ENCODE measurements around the gene WFDC2.

Gene WFDC2

GRCh38 chr20:45509091-45509490, 39.5 kb downstream of the WFDC2 start:
- no peak overlapping the region for H3K4me3 ChIP-seq (ENCODE audit: low read depth, low read length)
- TF ChIP-seq CTCF (IDR thresholded peaks at IDR 0.05; ENCODE audit: low read depth, low read length), result no peak

GRCh38 chr20:45510242-45510862, 40.8 kb downstream of the WFDC2 start:
- TF ChIP-seq CTCF (IDR thresholded peaks at IDR 0.05; ENCODE audit: low read depth, low read length), result no peak
- no peak overlapping the region for H3K4me3 ChIP-seq (ENCODE audit: low read depth, low read length)

- no peak for TF ChIP-seq CTCF (IDR thresholded peaks at IDR 0.05; ENCODE audit: low read depth, low read length)
- no peak within 1 kb of the TSS for H3K4me3 ChIP-seq (ENCODE audit: low read depth, low read length)
These were observed 45.8 kb downstream of the WFDC2 start, which contains the start of gene SPINT3 for GRCh38 chr20:45515147-45515913. Gene SPINT3 (minus strand): TSS chr20:45515622. CDS start chr20:45515608, 14 bp downstream.

- TF ChIP-seq CTCF (IDR thresholded peaks at IDR 0.05; ENCODE audit: low read depth, low read length), result no peak
These were observed 48.7 kb downstream of the WFDC2 start for GRCh38 chr20:45518282-45518681.

GRCh38 chr20:45523821-45524220, 54.3 kb downstream of the WFDC2 start:
- H3K4me3 ChIP-seq (ENCODE audit: low read depth, low read length), result no peak overlapping the region
- TF ChIP-seq CTCF (IDR thresholded peaks at IDR 0.05; ENCODE audit: low read depth, low read length), result no peak

More at GRCh38 chr20:45518282-45518681, 48.7 kb downstream of the WFDC2 start:
- no peak overlapping the region for H3K4me3 ChIP-seq (ENCODE audit: low read depth, low read length)

GRCh38 chr20:45527294-45527693, 57.7 kb downstream of the WFDC2 start:
- no peak overlapping the region for H3K4me3 ChIP-seq (ENCODE audit: low read depth, low read length)
- no peak for TF ChIP-seq CTCF (IDR thresholded peaks at IDR 0.05; ENCODE audit: low read depth, low read length)

All from WI38 (cell line).